DMS153 treated with DMSO at 0.1 percent for 48 hours (cell line): ENCODE data around the gene PRDM12.

Experiments used
- DNase-seq: peaks from one replicate; lab custom pipeline; 2025; ENCODE audit not compliant: unreplicated experiment; lab: John Stamatoyannopoulos, UW

The PRDM12 gene

GRCh38 chr9:130714586-130715110, 50.3 kb downstream of the PRDM12 start:
- DNase-seq, result no peak

GRCh38 chr9:130715270-130715669, 50.9 kb downstream of the PRDM12 start:
- no peak for DNase-seq

- DNase-seq, result no peak
Measured at GRCh38 chr9:130718562-130718961, 54.2 kb downstream of the PRDM12 start.

GRCh38 chr9:130720762-130721161, 56.4 kb downstream of the PRDM12 start:
- no peak for DNase-seq

- DNase-seq, result no peak
Measured at GRCh38 chr9:130728721-130729120, 64.3 kb downstream of the PRDM12 start.

- no peak for DNase-seq
Measured at GRCh38 chr9:130729145-130729544, 64.8 kb downstream of the PRDM12 start.

GRCh38 chr9:130731355-130731754, 67.0 kb downstream of the PRDM12 start:
- DNase-seq, result peak; percentile 85

GRCh38 chr9:130732136-130732535, 67.7 kb downstream of the PRDM12 start:
- DNase-seq, result no peak
